ENCODE data around the gene FEM1B. TPM values are rescaled to one million over a fixed set of nuclear protein-coding genes. Genes with fewer than 3 reads are reported as not detected.
A peak's percentile ranks its signal among the peaks of the same experiment; 100 is the strongest.

Gene FEM1B
- total RNA-seq, 2 donors from 2014 or later = 33.1 to 55.3 TPM

GRCh38 chr15:68302729-68303128 is 25.2 kb downstream of the FEM1B start:
- Histone ChIP-seq H3K4me1 (peaks cover 0 to 48% of the 10 kb centered on the region in 2 donors), H3K27ac (no peak overlapping the region), H3K36me3 (peaks cover 4% of the 10 kb centered on the region), H3K9me3 (no peaks in the 10 kb centered on the region), H3K27me3 (no peaks in the 10 kb centered on the region), H3K4me3 (no peak overlapping the region)
- TF ChIP-seq, protein P1, sequence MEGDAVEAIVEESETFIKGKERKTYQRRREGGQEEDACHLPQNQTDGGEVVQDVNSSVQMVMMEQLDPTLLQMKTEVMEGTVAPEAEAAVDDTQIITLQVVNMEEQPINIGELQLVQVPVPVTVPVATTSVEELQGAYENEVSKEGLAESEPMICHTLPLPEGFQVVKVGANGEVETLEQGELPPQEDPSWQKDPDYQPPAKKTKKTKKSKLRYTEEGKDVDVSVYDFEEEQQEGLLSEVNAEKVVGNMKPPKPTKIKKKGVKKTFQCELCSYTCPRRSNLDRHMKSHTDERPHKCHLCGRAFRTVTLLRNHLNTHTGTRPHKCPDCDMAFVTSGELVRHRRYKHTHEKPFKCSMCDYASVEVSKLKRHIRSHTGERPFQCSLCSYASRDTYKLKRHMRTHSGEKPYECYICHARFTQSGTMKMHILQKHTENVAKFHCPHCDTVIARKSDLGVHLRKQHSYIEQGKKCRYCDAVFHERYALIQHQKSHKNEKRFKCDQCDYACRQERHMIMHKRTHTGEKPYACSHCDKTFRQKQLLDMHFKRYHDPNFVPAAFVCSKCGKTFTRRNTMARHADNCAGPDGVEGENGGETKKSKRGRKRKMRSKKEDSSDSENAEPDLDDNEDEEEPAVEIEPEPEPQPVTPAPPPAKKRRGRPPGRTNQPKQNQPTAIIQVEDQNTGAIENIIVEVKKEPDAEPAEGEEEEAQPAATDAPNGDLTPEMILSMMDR (IDR thresholded peaks at IDR 0.05) = no peak
- peak; percentile 48 for DNase-seq (ENCODE audit: low spot score)

DNA sequence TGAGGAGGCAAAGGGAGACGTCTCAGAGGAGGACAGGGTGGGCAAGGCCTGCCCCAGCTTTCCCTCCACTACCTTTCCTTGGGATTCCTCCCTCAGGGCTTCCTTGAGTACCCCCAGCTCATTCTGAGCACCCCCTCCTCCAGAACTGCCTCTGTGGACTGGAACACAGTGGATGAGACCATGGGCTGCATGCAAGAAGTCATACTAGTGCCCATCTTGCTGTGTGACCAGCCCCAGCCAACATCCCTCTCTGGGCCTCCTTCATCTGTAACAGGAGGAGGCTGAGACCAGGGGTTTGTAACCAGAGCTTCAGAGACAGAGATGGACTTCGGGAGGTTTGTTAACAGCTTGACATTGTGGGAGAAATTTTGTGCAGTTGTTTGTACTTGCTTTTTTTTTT is 25.6 kb downstream of the FEM1B start:
- Histone ChIP-seq H3K27me3 (no peaks in the 10 kb centered on the region), H3K36me3 (peaks cover 1% of the 10 kb centered on the region), H3K27ac (no peak overlapping the region), H3K9me3 (no peaks in the 10 kb centered on the region), H3K4me1 (peaks cover 0 to 44% of the 10 kb centered on the region in 2 donors), H3K4me3 (no peak overlapping the region)
- peak; percentile 47 for DNase-seq (ENCODE audit: low spot score)
- TF ChIP-seq, protein P1 (IDR thresholded peaks at IDR 0.05) = no peak

- peaks cover 0 to 37% of the 10 kb centered on the region in 2 donors for H3K4me1 ChIP-seq
- DNase-seq (ENCODE audit: low spot score) = peak; percentile 56
- TF ChIP-seq, protein P1 (IDR thresholded peaks at IDR 0.05) = no peak
- no peaks in the 10 kb centered on the region for H3K36me3 ChIP-seq
- peak overlapping the region in 1 of 2 donors; percentile 4 for H3K27ac ChIP-seq
- H3K9me3 ChIP-seq = no peaks in the 10 kb centered on the region
- H3K27me3 ChIP-seq = no peaks in the 10 kb centered on the region
- no peak overlapping the region for H3K4me3 ChIP-seq
Observed at GRCh38 chr15:68303560-68304436, 26.3 kb downstream of the FEM1B start.

GRCh38 chr15:68304589-68305337 is 27.2 kb downstream of the FEM1B start:
- peaks cover 0 to 27% of the 10 kb centered on the region in 2 donors for H3K4me1 ChIP-seq
- H3K36me3 ChIP-seq = no peaks in the 10 kb centered on the region
- H3K4me3 ChIP-seq = no peak overlapping the region
- H3K27me3 ChIP-seq = no peaks in the 10 kb centered on the region
- DNase-seq (ENCODE audit: low spot score) = peak; percentile 42
- H3K27ac ChIP-seq = peak overlapping the region in 1 of 2 donors; percentile 4
- H3K9me3 ChIP-seq = no peaks in the 10 kb centered on the region
- TF ChIP-seq, protein P1 (IDR thresholded peaks at IDR 0.05) = no peak

DNA sequence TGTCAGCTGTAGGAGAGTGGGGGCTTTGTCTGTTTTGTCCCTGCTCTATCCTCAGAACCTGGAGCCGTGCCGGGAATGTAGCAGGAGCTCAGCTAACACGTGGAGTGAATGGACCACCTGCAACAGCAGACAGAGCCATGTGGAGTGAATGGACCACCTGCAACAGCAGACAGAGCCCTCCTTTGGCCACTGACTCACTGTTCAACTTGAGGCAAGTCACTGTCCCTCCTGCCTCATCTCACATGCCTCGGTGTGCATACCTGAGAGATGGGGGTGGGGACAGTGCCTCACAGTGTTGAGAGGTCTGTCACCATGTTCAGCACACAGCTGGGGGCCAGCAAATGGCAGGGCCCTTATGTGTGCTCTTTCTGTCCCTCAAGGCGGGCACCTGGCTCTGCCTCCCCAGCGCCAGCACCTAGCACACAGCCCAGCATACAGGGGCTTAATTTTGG is 27.9 kb downstream of the FEM1B start:
- no peaks in the 10 kb centered on the region for H3K36me3 ChIP-seq
- H3K27ac ChIP-seq = no peak overlapping the region

More for the DNA sequence above, 27.9 kb downstream of the FEM1B start:
- Histone ChIP-seq H3K9me3 (no peaks in the 10 kb centered on the region), H3K4me1 (peaks cover 0 to 20% of the 10 kb centered on the region in 2 donors), H3K27me3 (no peaks in the 10 kb centered on the region), H3K4me3 (no peak overlapping the region)
- TF ChIP-seq, protein P1 (IDR thresholded peaks at IDR 0.05) = no peak
- peak; percentile 51 for DNase-seq (ENCODE audit: low spot score)

Measured in right atrium auricular region (tissue), 2 donors.